AG09319 (cell line): ENCODE data around the gene MFAP3.

Source experiments
- DNase-seq: peaks from one replicate; pipeline ENCODE4 v3.0.0-alpha.2; 2010; ENCODE audit warnings: low read depth; ENCODE audit errors: extremely low read depth
- CTCF ChIP-seq: IDR thresholded peaks from 2 replicates; pipeline ENCODE4 v1.5.1; 2011; ENCODE audit warnings: low read depth, mild to moderate bottlenecking, inconsistent platforms, low read length, moderate library complexity

MFAP3 gene

GRCh38 chr5:154078272-154078671 lies 39.5 kb downstream of the MFAP3 start:
- no peak for TF ChIP-seq CTCF
- no peak for DNase-seq

- TF ChIP-seq CTCF: no peak
- DNase-seq: no peak
Observed at GRCh38 chr5:154081246-154081645, 42.5 kb downstream of the MFAP3 start.

- TF ChIP-seq CTCF: no peak
- DNase-seq: no peak
Observed at GRCh38 chr5:154084062-154084639, 45.4 kb downstream of the MFAP3 start.

GRCh38 chr5:154086146-154086545 lies 47.4 kb downstream of the MFAP3 start:
- no peak for DNase-seq
- TF ChIP-seq CTCF: no peak

- no peak for TF ChIP-seq CTCF
- DNase-seq: no peak
Observed at GRCh38 chr5:154086641-154087040, 47.9 kb downstream of the MFAP3 start.

- TF ChIP-seq CTCF: no peak
- DNase-seq: no peak
Observed at GRCh38 chr5:154087260-154087659, 48.5 kb downstream of the MFAP3 start.

GRCh38 chr5:154088801-154089200 lies 50.0 kb downstream of the MFAP3 start:
- DNase-seq: no peak
- no peak for TF ChIP-seq CTCF
